Tibial nerve (tissue), 3 donors: ENCODE measurements around the gene KCNQ1.

Source experiments
- CTCF ChIP-seq, 5 experiments: fragments of 200-600 bp in 3 of 5; fragments of 450-650 bp in 2 of 5; sonication (generic) in 3 of 5; IDR thresholded peaks; one replicate each; pipeline ENCODE4 v1.5.1; 2016 to 2019; ENCODE audit warnings: antibody characterized with exemption in 5 of 5, mild to moderate bottlenecking in 3 of 5, moderate library complexity in 2 of 5
- POLR2A ChIP-seq, 2 donors: fragments of 450-650 bp; IDR thresholded peaks; one replicate each; pipeline ENCODE4 v1.6.1; 2017; ENCODE audit warnings: antibody characterized with exemption in 2 of 2, mild to moderate bottlenecking in 2 of 2, moderate library complexity in 2 of 2

GRCh38 chr11:2750682-2751522 lies 306.1 kb downstream of the KCNQ1 start:
- TF ChIP-seq CTCF (IDR thresholded peaks at IDR 0.05) (no peak), POLR2A (IDR thresholded peaks at IDR 0.05) (no peak)
